Measurements from ENCODE around the gene TNFRSF1B.

DNA sequence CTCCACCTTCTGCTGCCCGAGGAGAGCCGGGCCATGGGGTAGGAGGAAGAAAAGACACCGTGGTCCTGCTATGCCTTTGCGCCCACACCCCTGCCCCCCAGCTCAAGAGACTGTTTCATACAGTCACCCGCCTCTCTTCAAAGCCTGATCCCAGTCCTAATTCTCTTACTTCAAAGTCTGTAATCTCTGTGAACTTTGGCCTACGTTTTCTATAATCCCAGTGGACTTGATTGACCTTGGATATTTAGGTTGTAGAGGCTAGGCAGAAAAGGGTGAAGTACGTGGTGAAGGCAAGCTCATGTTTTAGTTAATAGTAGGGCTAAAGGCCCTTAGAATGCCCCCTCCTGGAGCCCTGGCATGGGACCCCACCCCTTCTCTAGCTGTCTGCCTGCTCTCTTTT is 91.5 kb downstream of the TNFRSF1B start:
- TF ChIP-seq SIRT6 (IDR thresholded peaks at IDR 0.05; ENCODE audit: low read length) (no peak), GABPA (IDR thresholded peaks at IDR 0.05; ENCODE audit: borderline replicate concordance, insufficient read depth, low read length) (no peak), POLR2AphosphoS5 (IDR thresholded peaks at IDR 0.05; ENCODE audit: low read depth, low read length) (no peak), CBX5 (IDR thresholded peaks at IDR 0.05; ENCODE audit: low read depth, low read length) (no peak), POLR2A (IDR thresholded peaks at IDR 0.05; ENCODE audit: control extremely low read depth in 1 of 2, low read depth in 2 of 2, low read length in 2 of 2) (no peak), TBP (IDR thresholded peaks at IDR 0.05; ENCODE audit: low read depth, low read length) (no peak)
- TF ChIP-seq, protein P1, sequence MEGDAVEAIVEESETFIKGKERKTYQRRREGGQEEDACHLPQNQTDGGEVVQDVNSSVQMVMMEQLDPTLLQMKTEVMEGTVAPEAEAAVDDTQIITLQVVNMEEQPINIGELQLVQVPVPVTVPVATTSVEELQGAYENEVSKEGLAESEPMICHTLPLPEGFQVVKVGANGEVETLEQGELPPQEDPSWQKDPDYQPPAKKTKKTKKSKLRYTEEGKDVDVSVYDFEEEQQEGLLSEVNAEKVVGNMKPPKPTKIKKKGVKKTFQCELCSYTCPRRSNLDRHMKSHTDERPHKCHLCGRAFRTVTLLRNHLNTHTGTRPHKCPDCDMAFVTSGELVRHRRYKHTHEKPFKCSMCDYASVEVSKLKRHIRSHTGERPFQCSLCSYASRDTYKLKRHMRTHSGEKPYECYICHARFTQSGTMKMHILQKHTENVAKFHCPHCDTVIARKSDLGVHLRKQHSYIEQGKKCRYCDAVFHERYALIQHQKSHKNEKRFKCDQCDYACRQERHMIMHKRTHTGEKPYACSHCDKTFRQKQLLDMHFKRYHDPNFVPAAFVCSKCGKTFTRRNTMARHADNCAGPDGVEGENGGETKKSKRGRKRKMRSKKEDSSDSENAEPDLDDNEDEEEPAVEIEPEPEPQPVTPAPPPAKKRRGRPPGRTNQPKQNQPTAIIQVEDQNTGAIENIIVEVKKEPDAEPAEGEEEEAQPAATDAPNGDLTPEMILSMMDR (IDR thresholded peaks at IDR 0.05; ENCODE audit: control extremely low read depth in 1 of 3, insufficient read depth in 1 of 3, low read depth in 1 of 3, low read length in 3 of 3), result no peak
- TF ChIP-seq, protein P2, sequence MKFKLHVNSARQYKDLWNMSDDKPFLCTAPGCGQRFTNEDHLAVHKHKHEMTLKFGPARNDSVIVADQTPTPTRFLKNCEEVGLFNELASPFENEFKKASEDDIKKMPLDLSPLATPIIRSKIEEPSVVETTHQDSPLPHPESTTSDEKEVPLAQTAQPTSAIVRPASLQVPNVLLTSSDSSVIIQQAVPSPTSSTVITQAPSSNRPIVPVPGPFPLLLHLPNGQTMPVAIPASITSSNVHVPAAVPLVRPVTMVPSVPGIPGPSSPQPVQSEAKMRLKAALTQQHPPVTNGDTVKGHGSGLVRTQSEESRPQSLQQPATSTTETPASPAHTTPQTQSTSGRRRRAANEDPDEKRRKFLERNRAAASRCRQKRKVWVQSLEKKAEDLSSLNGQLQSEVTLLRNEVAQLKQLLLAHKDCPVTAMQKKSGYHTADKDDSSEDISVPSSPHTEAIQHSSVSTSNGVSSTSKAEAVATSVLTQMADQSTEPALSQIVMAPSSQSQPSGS (IDR thresholded peaks at IDR 0.05; ENCODE audit: low read length), result no peak
- TF ChIP-seq, protein P3, sequence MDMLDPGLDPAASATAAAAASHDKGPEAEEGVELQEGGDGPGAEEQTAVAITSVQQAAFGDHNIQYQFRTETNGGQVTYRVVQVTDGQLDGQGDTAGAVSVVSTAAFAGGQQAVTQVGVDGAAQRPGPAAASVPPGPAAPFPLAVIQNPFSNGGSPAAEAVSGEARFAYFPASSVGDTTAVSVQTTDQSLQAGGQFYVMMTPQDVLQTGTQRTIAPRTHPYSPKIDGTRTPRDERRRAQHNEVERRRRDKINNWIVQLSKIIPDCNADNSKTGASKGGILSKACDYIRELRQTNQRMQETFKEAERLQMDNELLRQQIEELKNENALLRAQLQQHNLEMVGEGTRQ (IDR thresholded peaks at IDR 0.05; ENCODE audit: low read length), result no peak

Measured in H1 (cell line).